ENCODE data around the gene USP24.

The USP24 gene

GRCh38 chr1:55156093-55156492 is 59.1 kb downstream of the USP24 start:
- no peak for DNase-seq (ENCODE audit: low read depth, low spot score)

- no peak for DNase-seq (ENCODE audit: low read depth, low spot score)
Observed at GRCh38 chr1:55155522-55155921, 59.6 kb downstream of the USP24 start.

GRCh38 chr1:55154616-55155015 is 60.5 kb downstream of the USP24 start:
- no peak for DNase-seq (ENCODE audit: low read depth, low spot score)

GRCh38 chr1:55153031-55153430 is 62.1 kb downstream of the USP24 start:
- no peak for DNase-seq (ENCODE audit: low read depth, low spot score)

- no peak for DNase-seq (ENCODE audit: low read depth, low spot score)
Observed at GRCh38 chr1:55150880-55151588, 64.1 kb downstream of the USP24 start.

GRCh38 chr1:55148676-55149075 is 66.5 kb downstream of the USP24 start:
- no peak for DNase-seq (ENCODE audit: low read depth, low spot score)

- DNase-seq (ENCODE audit: low read depth, low spot score) = no peak
Observed at GRCh38 chr1:55147524-55147923, 67.6 kb downstream of the USP24 start.

- no peak for DNase-seq (ENCODE audit: low read depth, low spot score)
Observed at GRCh38 chr1:55146781-55147180, 68.4 kb downstream of the USP24 start.

- no peak for DNase-seq (ENCODE audit: low read depth, low spot score)
Observed at GRCh38 chr1:55144886-55145285, 70.3 kb downstream of the USP24 start.

GRCh38 chr1:55143684-55144083 is 71.5 kb downstream of the USP24 start:
- no peak for DNase-seq (ENCODE audit: low read depth, low spot score)

GRCh38 chr1:55141295-55141893 is 73.8 kb downstream of the USP24 start:
- DNase-seq (ENCODE audit: low read depth, low spot score) = no peak

- peak; percentile 27 for DNase-seq (ENCODE audit: low read depth, low spot score)
Observed at GRCh38 chr1:55140546-55140983, 74.6 kb downstream of the USP24 start.

GRCh38 chr1:55140137-55140536 is 75.0 kb downstream of the USP24 start:
- no peak for DNase-seq (ENCODE audit: low read depth, low spot score)

GRCh38 chr1:55138823-55139222 is 76.3 kb downstream of the USP24 start:
- no peak for DNase-seq (ENCODE audit: low read depth, low spot score)

GRCh38 chr1:55134152-55134808 is 80.9 kb downstream of the USP24 start:
- DNase-seq (ENCODE audit: low read depth, low spot score) = no peak

- DNase-seq (ENCODE audit: low read depth, low spot score) = no peak
Observed at GRCh38 chr1:55131801-55132200, 83.4 kb downstream of the USP24 start.

- DNase-seq (ENCODE audit: low read depth, low spot score) = no peak
Observed at GRCh38 chr1:55131218-55131617, 83.9 kb downstream of the USP24 start.

GRCh38 chr1:55129194-55129728 is 85.9 kb downstream of the USP24 start:
- DNase-seq (ENCODE audit: low read depth, low spot score) = no peak

- DNase-seq (ENCODE audit: low read depth, low spot score) = no peak
Observed at GRCh38 chr1:55128418-55128995, 86.7 kb downstream of the USP24 start.

- no peak for DNase-seq (ENCODE audit: low read depth, low spot score)
Observed at GRCh38 chr1:55127827-55128343, 87.3 kb downstream of the USP24 start.

- DNase-seq (ENCODE audit: low read depth, low spot score) = no peak
Observed at GRCh38 chr1:55124470-55124869, 90.7 kb downstream of the USP24 start.

GRCh38 chr1:55120538-55120937 is 94.6 kb downstream of the USP24 start:
- DNase-seq (ENCODE audit: low read depth, low spot score) = no peak

All from brain pericyte (primary cell).